B cell (primary cell): ENCODE results near the gene RPS6KL1.

Source experiments
- CTCF ChIP-seq: fragments of 200-600 bp; IDR thresholded peaks from one replicate; pipeline ENCODE4 v1.8.0; 2022; ENCODE audit warnings: antibody characterized with exemption, mild to moderate bottlenecking
- EZH2 ChIP-seq: IDR thresholded peaks from 2 replicates; pipeline ENCODE4 v1.6.1; 2012; ENCODE audit warnings: borderline replicate concordance, low read depth, mild to moderate bottlenecking, moderate library complexity, low read length; ENCODE audit not compliant: insufficient read depth, poor library complexity, severe bottlenecking

- TF ChIP-seq EZH2 (no peak), CTCF (no peak)
Observed at GRCh38 chr14:74934041-74934440, 11.0 kb upstream of the RPS6KL1 start.
